ENCODE measurements around the gene SCMH1. TPM values are rescaled to one million over a fixed set of nuclear protein-coding genes. Genes with fewer than 3 reads are reported as not detected.
"Not testable (repeated sequence)": the region's sequence is repeated elsewhere in the genome, so short reads cannot be mapped to it uniquely, and the experiment has no call there.

Gene SCMH1
- polyA plus RNA-seq, 4 donors = 14.5 to 44.7 (median 22.9) TPM

DNA sequence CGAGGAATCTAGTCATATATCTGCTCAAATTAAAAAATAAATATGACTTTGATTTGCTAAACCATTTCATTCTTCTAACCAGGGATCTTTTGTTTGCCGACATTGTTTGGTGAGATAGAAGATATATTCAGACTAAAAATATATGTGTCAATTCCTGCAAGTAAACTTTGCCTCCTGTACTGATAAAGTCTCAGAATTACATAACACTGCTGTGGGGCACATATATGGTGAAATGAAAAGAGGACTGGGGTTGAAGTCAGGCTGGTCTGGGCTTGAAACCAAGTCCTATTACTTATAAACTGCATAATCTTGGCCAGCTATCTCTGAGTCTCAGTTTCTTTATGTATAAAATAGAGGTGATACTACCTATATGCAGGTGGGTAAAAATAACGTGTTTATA lies 9.8 kb downstream of the SCMH1 start:
- Histone ChIP-seq H3K27me3 (ENCODE audit: control insufficient read depth in 3 of 3, insufficient read depth in 3 of 3, low read length in 3 of 3) (no peaks in the 10 kb centered on the region), H3K4me3 (ENCODE audit: low read depth in 1 of 3, low read length in 3 of 3) (no peak overlapping the region), H3K4me1 (ENCODE audit: control insufficient read depth in 3 of 3, insufficient read depth in 2 of 3, low read depth in 1 of 3, low read length in 2 of 3) (peaks cover 0 to 9% (median 2%) of the 10 kb centered on the region in 3 donors), H3K36me3 (ENCODE audit: control insufficient read depth in 3 of 3, insufficient read depth in 2 of 3, low read depth in 1 of 3, low read length in 3 of 3) (peaks cover 0 to 4% (median 0%) of the 10 kb centered on the region in 3 donors), H3K27ac (ENCODE audit: low read depth in 1 of 3, low read length in 2 of 3) (peak overlapping the region in 1 of 3 donors; percentile 52), H3K9me3 (ENCODE audit: control insufficient read depth in 2 of 2, insufficient read depth in 1 of 2, low read depth in 1 of 2, low read length in 1 of 2) (no peaks in the 10 kb centered on the region)
- FAIRE-seq (no peak), DNase-seq (peak; percentile 65 to 70)
- WGBS, 3 donors = 24 to 63% (median 40%) methylated on average over 3 of the region's 3 CpGs

GRCh38 chr1:41230656-41231055 lies 11.4 kb downstream of the SCMH1 start:
- no peak overlapping the region for H3K27ac ChIP-seq (ENCODE audit: low read depth in 1 of 3, low read length in 2 of 3)
- 78 to 90% (median 87%) methylated on average over 2 of the region's 2 CpGs for WGBS, 3 donors
- DNase-seq = no peak
- FAIRE-seq = no peak
- H3K36me3 ChIP-seq (ENCODE audit: control insufficient read depth in 3 of 3, insufficient read depth in 2 of 3, low read depth in 1 of 3, low read length in 3 of 3) = peaks cover 0 to 4% (median 0%) of the 10 kb centered on the region in 3 donors
- H3K9me3 ChIP-seq (ENCODE audit: control insufficient read depth in 2 of 2, insufficient read depth in 1 of 2, low read depth in 1 of 2, low read length in 1 of 2) = no peaks in the 10 kb centered on the region
- H3K27me3 ChIP-seq (ENCODE audit: control insufficient read depth in 3 of 3, insufficient read depth in 3 of 3, low read length in 3 of 3) = no peaks in the 10 kb centered on the region
- no peak overlapping the region for H3K4me3 ChIP-seq (ENCODE audit: low read depth in 1 of 3, low read length in 3 of 3)
- peaks cover 0 to 12% (median 2%) of the 10 kb centered on the region in 3 donors for H3K4me1 ChIP-seq (ENCODE audit: control insufficient read depth in 3 of 3, insufficient read depth in 2 of 3, low read depth in 1 of 3, low read length in 2 of 3)

DNA sequence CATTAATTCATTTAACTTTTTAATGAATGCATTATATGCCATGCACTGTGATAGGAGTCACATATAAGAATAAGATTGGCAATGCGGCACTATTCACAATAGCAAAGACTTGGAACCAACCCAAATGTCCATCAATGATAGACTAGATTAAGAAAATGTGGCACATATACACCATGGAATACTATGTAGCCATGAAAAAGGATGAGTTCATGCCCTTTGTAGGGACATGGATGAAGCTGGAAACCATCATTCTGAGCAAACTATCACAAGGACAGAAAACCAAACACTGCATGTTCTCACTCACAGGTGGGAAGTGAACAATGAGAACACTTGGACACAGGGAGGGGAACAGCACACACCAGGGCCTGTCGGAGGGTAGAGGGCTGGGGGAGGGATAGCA lies 12.9 kb downstream of the SCMH1 start:
- not testable (repeated sequence) for H3K27me3 ChIP-seq (ENCODE audit: control insufficient read depth in 3 of 3, insufficient read depth in 3 of 3, low read length in 3 of 3); H3K36me3 ChIP-seq (ENCODE audit: control insufficient read depth in 3 of 3, insufficient read depth in 2 of 3, low read depth in 1 of 3, low read length in 3 of 3); FAIRE-seq; H3K27ac ChIP-seq (ENCODE audit: low read depth in 1 of 3, low read length in 2 of 3); H3K4me3 ChIP-seq (ENCODE audit: low read depth in 1 of 3, low read length in 3 of 3); DNase-seq; H3K9me3 ChIP-seq (ENCODE audit: control insufficient read depth in 2 of 2, insufficient read depth in 1 of 2, low read depth in 1 of 2, low read length in 1 of 2)
- peaks cover 0 to 17% (median 0%) of the 10 kb centered on the region in 3 donors for H3K4me1 ChIP-seq (ENCODE audit: control insufficient read depth in 3 of 3, insufficient read depth in 2 of 3, low read depth in 1 of 3, low read length in 2 of 3)
- WGBS, 3 donors = 98 to 100% (median 100%) methylated on average over 2 of the region's 2 CpGs

DNA sequence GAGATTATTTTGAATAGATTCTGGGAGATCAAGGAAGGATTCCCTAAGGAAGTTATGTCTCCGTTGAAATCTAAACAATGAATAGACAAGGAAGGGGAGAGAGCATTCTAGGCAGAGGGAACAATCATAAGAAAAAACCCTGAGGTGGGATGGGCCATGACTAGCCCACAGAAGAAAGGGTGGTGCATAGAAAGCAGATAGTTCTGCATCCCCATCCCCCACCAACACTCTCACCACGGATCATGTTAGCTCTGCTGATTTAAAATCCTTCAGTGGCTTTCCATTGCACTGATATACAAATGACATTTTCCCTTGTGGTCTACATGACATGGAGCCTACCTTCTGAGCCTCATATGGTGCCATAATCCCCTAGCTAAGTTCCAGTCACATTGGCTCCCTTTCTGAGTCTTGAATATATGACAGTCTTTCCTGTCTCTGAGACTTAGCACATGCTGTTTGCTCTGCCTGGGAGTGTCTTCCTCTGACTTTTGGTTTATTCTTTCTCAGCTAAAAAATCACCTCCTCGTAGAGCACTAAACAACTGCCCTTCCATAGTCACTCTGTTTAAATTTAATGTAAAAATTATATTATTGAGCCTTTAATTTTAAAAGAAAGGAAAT lies 15.2 kb downstream of the SCMH1 start:
- H3K36me3 ChIP-seq (ENCODE audit: control insufficient read depth in 3 of 3, insufficient read depth in 2 of 3, low read depth in 1 of 3, low read length in 3 of 3) = peaks cover 0 to 4% (median 0%) of the 10 kb centered on the region in 3 donors
- no peak for FAIRE-seq

GRCh38 chr1:41225495-41225894 lies 16.6 kb downstream of the SCMH1 start:
- FAIRE-seq (no peak), DNase-seq (peak in 1 of 2 donors; percentile 31)
- Histone ChIP-seq H3K27ac (ENCODE audit: low read depth in 1 of 3, low read length in 2 of 3) (no peak overlapping the region), H3K4me1 (ENCODE audit: control insufficient read depth in 3 of 3, insufficient read depth in 2 of 3, low read depth in 1 of 3, low read length in 2 of 3) (peaks cover 0 to 12% (median 0%) of the 10 kb centered on the region in 3 donors), H3K4me3 (ENCODE audit: low read depth in 1 of 3, low read length in 3 of 3) (no peak overlapping the region), H3K27me3 (ENCODE audit: control insufficient read depth in 3 of 3, insufficient read depth in 3 of 3, low read length in 3 of 3) (no peaks in the 10 kb centered on the region), H3K36me3 (ENCODE audit: control insufficient read depth in 3 of 3, insufficient read depth in 2 of 3, low read depth in 1 of 3, low read length in 3 of 3) (peaks cover 0 to 4% (median 0%) of the 10 kb centered on the region in 3 donors), H3K9me3 (ENCODE audit: control insufficient read depth in 2 of 2, insufficient read depth in 1 of 2, low read depth in 1 of 2, low read length in 1 of 2) (no peaks in the 10 kb centered on the region)
- WGBS, 3 donors = 88 to 93% (median 90%) methylated on average over 3 of the region's 3 CpGs

More for the DNA sequence above, 15.2 kb downstream of the SCMH1 start:
- 62 to 85% (median 78%) methylated on average over 3 of the region's 3 CpGs for WGBS, 3 donors
- Histone ChIP-seq H3K27me3 (ENCODE audit: control insufficient read depth in 3 of 3, insufficient read depth in 3 of 3, low read length in 3 of 3) (no peaks in the 10 kb centered on the region), H3K4me1 (ENCODE audit: control insufficient read depth in 3 of 3, insufficient read depth in 2 of 3, low read depth in 1 of 3, low read length in 2 of 3) (peaks cover 0 to 12% (median 0%) of the 10 kb centered on the region in 3 donors), H3K27ac (ENCODE audit: low read depth in 1 of 3, low read length in 2 of 3) (no peak overlapping the region), H3K9me3 (ENCODE audit: control insufficient read depth in 2 of 2, insufficient read depth in 1 of 2, low read depth in 1 of 2, low read length in 1 of 2) (no peaks in the 10 kb centered on the region), H3K4me3 (ENCODE audit: low read depth in 1 of 3, low read length in 3 of 3) (no peak overlapping the region)
- no peak for DNase-seq

- H3K4me3 ChIP-seq (ENCODE audit: low read depth in 1 of 3, low read length in 3 of 3) = no peak overlapping the region
- peak; percentile 13 to 55 for DNase-seq
- FAIRE-seq = no peak
- peak overlapping the region in 1 of 3 donors; percentile 26 for H3K27ac ChIP-seq (ENCODE audit: low read depth in 1 of 3, low read length in 2 of 3)
- peaks cover 0 to 10% of the 10 kb centered on the region in 2 donors for H3K9me3 ChIP-seq (ENCODE audit: control insufficient read depth in 2 of 2, insufficient read depth in 1 of 2, low read depth in 1 of 2, low read length in 1 of 2)
- 12 to 40% (median 20%) methylated on average over 2 of the region's 2 CpGs for whole genome bisulfite sequencing, 3 donors
- peaks cover 0 to 12% (median 0%) of the 10 kb centered on the region in 3 donors for H3K4me1 ChIP-seq (ENCODE audit: control insufficient read depth in 3 of 3, insufficient read depth in 2 of 3, low read depth in 1 of 3, low read length in 2 of 3)
- H3K27me3 ChIP-seq (ENCODE audit: control insufficient read depth in 3 of 3, insufficient read depth in 3 of 3, low read length in 3 of 3) = no peaks in the 10 kb centered on the region
- peaks cover 0 to 10% (median 0%) of the 10 kb centered on the region in 3 donors for H3K36me3 ChIP-seq (ENCODE audit: control insufficient read depth in 3 of 3, insufficient read depth in 2 of 3, low read depth in 1 of 3, low read length in 3 of 3)
Measured at GRCh38 chr1:41222496-41222895, 19.6 kb downstream of the SCMH1 start.

DNA sequence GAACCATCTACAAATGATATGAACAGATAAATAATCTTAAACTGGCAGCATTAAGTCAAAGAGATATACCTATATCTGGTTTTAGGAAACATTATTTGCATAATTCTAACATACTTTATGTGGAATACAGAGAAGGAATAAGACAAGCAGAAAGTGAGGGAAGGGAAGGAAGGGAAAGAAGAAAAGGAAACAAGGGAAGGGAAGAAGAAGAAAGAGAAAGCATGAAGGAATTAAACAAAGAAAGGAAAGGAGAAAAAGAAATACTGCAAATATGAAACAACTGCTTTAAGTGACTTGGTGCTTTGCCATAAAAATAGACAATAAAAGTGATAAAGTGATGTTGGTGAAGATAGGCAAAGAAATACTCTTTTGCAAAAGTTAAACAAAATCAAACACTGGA lies 20.1 kb downstream of the SCMH1 start:
- H3K4me1 ChIP-seq (ENCODE audit: control insufficient read depth in 3 of 3, insufficient read depth in 2 of 3, low read depth in 1 of 3, low read length in 2 of 3) = peaks cover 0 to 8% (median 0%) of the 10 kb centered on the region in 3 donors
- peak; percentile 15 for FAIRE-seq
- no peak for DNase-seq
- peaks cover 0 to 10% of the 10 kb centered on the region in 2 donors for H3K9me3 ChIP-seq (ENCODE audit: control insufficient read depth in 2 of 2, insufficient read depth in 1 of 2, low read depth in 1 of 2, low read length in 1 of 2)
- H3K27me3 ChIP-seq (ENCODE audit: control insufficient read depth in 3 of 3, insufficient read depth in 3 of 3, low read length in 3 of 3) = no peaks in the 10 kb centered on the region
- no peak overlapping the region for H3K4me3 ChIP-seq (ENCODE audit: low read depth in 1 of 3, low read length in 3 of 3)
- peaks cover 0 to 8% (median 0%) of the 10 kb centered on the region in 3 donors for H3K36me3 ChIP-seq (ENCODE audit: control insufficient read depth in 3 of 3, insufficient read depth in 2 of 3, low read depth in 1 of 3, low read length in 3 of 3)
- H3K27ac ChIP-seq (ENCODE audit: low read depth in 1 of 3, low read length in 2 of 3) = peak overlapping the region in 1 of 3 donors; percentile 26

GRCh38 chr1:41218152-41218551 lies 24.0 kb downstream of the SCMH1 start:
- DNase-seq (no peak), FAIRE-seq (no peak)
- no peak overlapping the region for H3K27ac ChIP-seq (ENCODE audit: low read depth in 1 of 3, low read length in 2 of 3)
- peaks cover 0 to 2% (median 0%) of the 10 kb centered on the region in 3 donors for H3K4me1 ChIP-seq (ENCODE audit: control insufficient read depth in 3 of 3, insufficient read depth in 2 of 3, low read depth in 1 of 3, low read length in 2 of 3)
- peaks cover 0 to 8% (median 0%) of the 10 kb centered on the region in 3 donors for H3K36me3 ChIP-seq (ENCODE audit: control insufficient read depth in 3 of 3, insufficient read depth in 2 of 3, low read depth in 1 of 3, low read length in 3 of 3)
- 94 to 100% (median 99%) methylated on average over 1 of the region's 1 CpG for WGBS, 3 donors
- H3K27me3 ChIP-seq (ENCODE audit: control insufficient read depth in 3 of 3, insufficient read depth in 3 of 3, low read length in 3 of 3) = no peaks in the 10 kb centered on the region
- H3K4me3 ChIP-seq (ENCODE audit: low read depth in 1 of 3, low read length in 3 of 3) = no peak overlapping the region
- peaks cover 0 to 10% of the 10 kb centered on the region in 2 donors for H3K9me3 ChIP-seq (ENCODE audit: control insufficient read depth in 2 of 2, insufficient read depth in 1 of 2, low read depth in 1 of 2, low read length in 1 of 2)
